KMS-11 (cell line): ENCODE measurements around the gene PLEKHN1.

Experiments
- H2AFZ ChIP-seq: fragments of 200-600 bp; sonication (generic); 2 replicates; pipeline ENCODE4 v1.6.1; 2016; ENCODE audit warnings: antibody characterized with exemption, mixed run types, low read depth
- H3K27ac ChIP-seq: fragments of 200-600 bp; sonication (generic); 2 replicates; pipeline ENCODE4 v1.6.1; 2016; ENCODE audit warnings: mild to moderate bottlenecking, mixed run types
- H3K27me3 ChIP-seq: fragments of 200-600 bp; sonication (generic); 2 replicates; pipeline ENCODE4 v1.6.1; 2017; ENCODE audit warnings: mild to moderate bottlenecking, low read depth, mixed run types, moderate library complexity; ENCODE audit not compliant: insufficient read depth
- H3K36me3 ChIP-seq: fragments of 200-600 bp; sonication (generic); 2 replicates; pipeline ENCODE4 v1.6.1; 2017; ENCODE audit warnings: mild to moderate bottlenecking, mixed run types; ENCODE audit not compliant: insufficient read depth
- H3K4me1 ChIP-seq: fragments of 200-600 bp; sonication (generic); 2 replicates; pipeline ENCODE4 v1.6.1; 2016; ENCODE audit warnings: mild to moderate bottlenecking, low read depth, mixed run types; ENCODE audit not compliant: poor library complexity, severe bottlenecking
- H3K4me2 ChIP-seq: fragments of 200-600 bp; sonication (generic); 2 replicates; pipeline ENCODE4 v1.7.0; 2016; ENCODE audit warnings: mild to moderate bottlenecking, mixed run types
- H3K4me3 ChIP-seq: fragments of 200-600 bp; sonication (generic); IDR thresholded peaks from 2 replicates; pipeline ENCODE4 v1.6.1; 2017; ENCODE audit warnings: low read depth, low read length, mixed read lengths; ENCODE audit not compliant: insufficient read depth
- H3K79me2 ChIP-seq: fragments of 200-600 bp; sonication (generic); 2 replicates; pipeline ENCODE4 v1.6.1; 2016; ENCODE audit warnings: low read depth, mixed run types; ENCODE audit not compliant: insufficient read depth
- H3K9ac ChIP-seq: fragments of 200-600 bp; sonication (generic); 2 replicates; pipeline ENCODE4 v1.6.1; 2016; ENCODE audit warnings: mild to moderate bottlenecking, mixed run types
- H4K20me1 ChIP-seq: fragments of 200-600 bp; sonication (generic); 2 replicates; pipeline ENCODE4 v1.6.1; 2016; ENCODE audit warnings: mild to moderate bottlenecking, mixed run types; ENCODE audit not compliant: insufficient read depth
- CTCF ChIP-seq: fragments of 200-600 bp; sonication (generic); conservative IDR thresholded peaks from 2 replicates; pipeline ENCODE4 v1.6.1; 2017; ENCODE audit warnings: low read depth, mild to moderate bottlenecking, antibody characterized with exemption, low read length, moderate library complexity, mixed read lengths

Gene PLEKHN1

GRCh38 chr1:969260-969855, 3.1 kb downstream of the PLEKHN1 start:
- TF ChIP-seq CTCF: no peak
- Histone ChIP-seq H3K27me3 (peaks cover 9% of the 10 kb centered on the region; the same call in 1 of the 2 replicates), H4K20me1 (no peaks in the 10 kb centered on the region), H3K4me3 (no peak overlapping the region), H2AFZ (no peak overlapping the region), H3K9ac (no peak overlapping the region), H3K27ac (no peak overlapping the region), H3K4me1 (peaks cover 20% of the 10 kb centered on the region), H3K4me2 (no peak overlapping the region), H3K36me3 (no peaks in the 10 kb centered on the region), H3K79me2 (no peaks in the 10 kb centered on the region)

GRCh38 chr1:970242-970972, 4.1 kb downstream of the PLEKHN1 start:
- Histone ChIP-seq H3K4me1 (peaks cover 22% of the 10 kb centered on the region), H3K4me3 (no peak overlapping the region), H4K20me1 (no peaks in the 10 kb centered on the region), H3K9ac (no peak overlapping the region), H2AFZ (no peak overlapping the region), H3K79me2 (no peaks in the 10 kb centered on the region), H3K27me3 (peaks cover 19% of the 10 kb centered on the region; the same call in 1 of the 2 replicates), H3K27ac (no peak overlapping the region), H3K36me3 (no peaks in the 10 kb centered on the region), H3K4me2 (no peak overlapping the region)
- TF ChIP-seq CTCF: no peak

- Histone ChIP-seq H2AFZ (no peak overlapping the region), H3K79me2 (no peaks in the 10 kb centered on the region), H3K4me3 (no peak overlapping the region), H3K4me2 (no peak overlapping the region), H4K20me1 (no peaks in the 10 kb centered on the region), H3K4me1 (peaks cover 22% of the 10 kb centered on the region), H3K36me3 (no peaks in the 10 kb centered on the region), H3K27me3 (peaks cover 19% of the 10 kb centered on the region; the same call in 1 of the 2 replicates), H3K27ac (no peak overlapping the region), H3K9ac (no peak overlapping the region)
- TF ChIP-seq CTCF: no peak
These were observed 4.9 kb downstream of the PLEKHN1 start for GRCh38 chr1:970973-971730.

DNA sequence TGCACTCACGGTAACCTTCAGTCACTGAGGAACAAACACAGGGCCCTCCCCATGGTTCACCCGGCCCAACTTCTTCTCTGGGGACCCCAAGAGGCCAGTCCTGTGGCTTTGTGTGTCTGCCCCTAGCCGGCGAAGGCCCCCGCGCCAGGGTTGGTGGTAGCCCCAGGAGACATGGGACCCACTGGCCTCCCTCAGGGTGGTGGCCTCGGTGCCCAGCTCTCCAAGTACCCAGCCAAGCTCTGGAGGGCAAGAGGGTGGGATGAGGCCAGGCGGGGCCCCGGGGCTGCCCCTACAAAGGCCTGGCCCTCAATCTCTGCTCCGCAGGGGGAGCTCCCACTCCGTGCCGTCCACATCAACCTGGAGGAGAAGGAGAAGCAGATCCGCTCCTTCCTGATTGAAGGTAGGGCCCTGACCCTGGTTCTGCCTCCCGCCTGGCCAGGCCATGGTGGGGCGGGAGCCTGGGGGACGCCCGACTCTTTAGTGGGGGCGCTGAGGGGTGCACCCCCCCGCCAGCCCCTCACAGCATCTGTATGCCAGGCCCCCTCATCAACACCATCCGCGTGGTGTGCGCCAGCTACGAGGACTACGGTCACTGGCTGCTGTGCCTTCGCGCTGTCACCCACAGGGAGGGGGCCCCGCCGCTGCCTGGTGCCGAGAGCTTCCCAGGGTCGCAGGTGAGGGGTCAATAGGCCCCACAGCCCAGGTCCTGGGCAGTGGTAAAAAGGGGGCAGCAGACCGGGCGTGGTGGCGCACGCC, 5.6 kb downstream of the PLEKHN1 start:
- Histone ChIP-seq H3K79me2 (no peaks in the 10 kb centered on the region), H2AFZ (no peak overlapping the region), H3K4me1 (peaks cover 21% of the 10 kb centered on the region), H4K20me1 (no peaks in the 10 kb centered on the region), H3K4me3 (no peak overlapping the region), H3K9ac (no peak overlapping the region), H3K27me3 (peaks cover 19% of the 10 kb centered on the region; the same call in 1 of the 2 replicates), H3K36me3 (no peaks in the 10 kb centered on the region), H3K27ac (no peak overlapping the region), H3K4me2 (no peak overlapping the region)
- TF ChIP-seq CTCF: no peak
